Activated naive CD4-positive, alpha-beta T cell treated with anti-CD3 and anti-CD28 coated beads for 36 hours (primary cell): ENCODE data around the gene MUS81. TPM values are rescaled to one million over a fixed set of nuclear protein-coding genes. Genes with fewer than 3 reads are reported as not detected.

Experiments
- CTCF ChIA-PET: fragments of 350-600 bp; sonication (Branson Sonifier 250); formaldehyde crosslinking; loops from one replicate; lab custom pipeline; 2021; ENCODE audit warnings: antibody characterized with exemption; lab: Charles Lee
- DNase-seq: peaks from one replicate; pipeline ENCODE4 v3.0.0-alpha.2; 2020
- H3K27ac Mint-ChIP-seq: one replicate; pipeline ENCODE4 v1.8.0; 2021; ENCODE audit warnings: mild to moderate bottlenecking, mixed read lengths
- H3K27me3 Mint-ChIP-seq: one replicate; pipeline ENCODE4 v1.8.0; 2021; ENCODE audit warnings: low read depth, mixed read lengths
- H3K36me3 Mint-ChIP-seq: one replicate; pipeline ENCODE4 v1.8.0; 2021; ENCODE audit warnings: low read depth, mixed read lengths
- H3K4me1 Mint-ChIP-seq: one replicate; pipeline ENCODE4 v1.8.0; 2021; ENCODE audit warnings: low read depth, mixed read lengths
- H3K4me3 Mint-ChIP-seq: one replicate; pipeline ENCODE4 v1.8.0; 2021; ENCODE audit warnings: mild to moderate bottlenecking, moderate library complexity, mixed read lengths
- H3K9me3 Mint-ChIP-seq: one replicate; pipeline ENCODE4 v1.8.0; 2021; ENCODE audit warnings: mixed read lengths
- intact Hi-C: fragments of 100-400 bp; cut with micrococcal nuclease; formaldehyde crosslinking; loops from one replicate; pipeline ENCODE4 v1.15.1; 2023
- total RNA-seq, 2 experiments: library from RNA; stranded (reverse); gene quantifications; one replicate each; pipeline ENCODE4 v1.2.3, GENCODE V29; 2021

The MUS81 gene
- total RNA-seq, 2 experiments from 2014 or later = 51.4 to 54.7 TPM

- intact Hi-C loops = no loop called here
- DNase-seq = no peak
- Mint-ChIP-seq H3K9me3 (no peaks in the 10 kb centered on the region), H3K36me3 (peaks cover 6% of the 10 kb centered on the region), H3K27ac (no peak overlapping the region), H3K4me3 (no peak overlapping the region), H3K4me1 (peaks cover 11% of the 10 kb centered on the region), H3K27me3 (no peaks in the 10 kb centered on the region)
- CTCF ChIA-PET = interaction anchor here (1.1 to 5.0 kb wide), 2 partner anchors 16 to 21 kb away, joined by 3 to 57 read pairs; partner anchors contain the start of genes CCDC85B and FIBP
Observed at GRCh38 chr11:65870307-65870658, 10.1 kb downstream of the MUS81 start.

- no peak overlapping the region for H3K27ac Mint-ChIP-seq
- intact Hi-C loops = no loop called here
- H3K27me3 Mint-ChIP-seq = no peaks in the 10 kb centered on the region
- DNase-seq = no peak
- H3K4me1 Mint-ChIP-seq = peaks cover 11% of the 10 kb centered on the region
- H3K36me3 Mint-ChIP-seq = peaks cover 6% of the 10 kb centered on the region
- CTCF ChIA-PET = interaction anchor here (0.8 to 5.0 kb wide), 7 partner anchors 8 to 440 kb away, joined by 3 to 57 read pairs (median 3); partner anchors contain the start of genes CCDC85B, FIBP, KAT5 and MUS81
- H3K9me3 Mint-ChIP-seq = no peaks in the 10 kb centered on the region
- no peak overlapping the region for H3K4me3 Mint-ChIP-seq
Observed at GRCh38 chr11:65870706-65871681, 10.8 kb downstream of the MUS81 start.

GRCh38 chr11:65871811-65872548, 11.7 kb downstream of the MUS81 start:
- no peaks in the 10 kb centered on the region for H3K9me3 Mint-ChIP-seq
- DNase-seq = no peak
- CTCF ChIA-PET = interaction anchor here (0.6 to 5.0 kb wide), 7 partner anchors 9 to 439 kb away, joined by 3 to 57 read pairs (median 3); partner anchors contain the start of genes FIBP, KAT5 and MUS81
- peaks cover 6% of the 10 kb centered on the region for H3K36me3 Mint-ChIP-seq
- H3K4me3 Mint-ChIP-seq = peak overlapping the region; percentile 38
- H3K4me1 Mint-ChIP-seq = peaks cover 15% of the 10 kb centered on the region
- H3K27me3 Mint-ChIP-seq = no peaks in the 10 kb centered on the region
- H3K27ac Mint-ChIP-seq = no peak overlapping the region
- intact Hi-C loops = loop anchor here (2.0 kb wide), 2 partner anchors 13 to 17 kb away; partner anchors contain the start of genes CFL1 and FIBP

- H3K4me3 Mint-ChIP-seq = peak within 1 kb of the TSS; percentile 87
- peaks cover 15% of the 10 kb centered on the region for H3K4me1 Mint-ChIP-seq
- intact Hi-C loops = loop anchor here (2.0 kb wide), 2 partner anchors 14 to 16 kb away; partner anchors contain the start of genes CFL1 and FIBP
- no peaks in the 10 kb centered on the region for H3K27me3 Mint-ChIP-seq
- DNase-seq = no peak
- CTCF ChIA-PET = interaction anchor here (0.6 to 5.0 kb wide), 3 partner anchors 13 to 103 kb away, joined by 3 to 57 read pairs (median 22); partner anchors contain the start of genes FIBP and MUS81
- no peaks in the 10 kb centered on the region for H3K36me3 Mint-ChIP-seq
- H3K27ac Mint-ChIP-seq = peak within 1 kb of the TSS; percentile 82
- no peaks in the 10 kb centered on the region for H3K9me3 Mint-ChIP-seq
Observed at GRCh38 chr11:65872586-65873317, 12.5 kb downstream of the MUS81 start, which contains the start of gene EFEMP2. Gene EFEMP2 (minus strand): TSS chr11:65872800. CDS start chr11:65872354, 446 bp downstream.

- peaks cover 17% of the 10 kb centered on the region for H3K4me1 Mint-ChIP-seq
- no peaks in the 10 kb centered on the region for H3K9me3 Mint-ChIP-seq
- no peaks in the 10 kb centered on the region for H3K27me3 Mint-ChIP-seq
- H3K27ac Mint-ChIP-seq = peak overlapping the region; percentile 82
- intact Hi-C loops = loop anchor here (2.0 kb wide), 2 partner anchors 15 kb away; partner anchors contain the start of genes CFL1 and FIBP
- H3K36me3 Mint-ChIP-seq = no peaks in the 10 kb centered on the region
- CTCF ChIA-PET = interaction anchor here (0.8 to 1.7 kb wide), 7 partner anchors 10 to 57 kb away, joined by 3 to 31 read pairs (median 7); partner anchors contain the start of genes FIBP and MUS81
- peak overlapping the region; percentile 87 for H3K4me3 Mint-ChIP-seq
- peak; percentile 98 for DNase-seq
Observed at GRCh38 chr11:65873318-65874156, 13.3 kb downstream of the MUS81 start.

GRCh38 chr11:65879617-65880016, 19.4 kb downstream of the MUS81 start, which contains the start of gene CTSW:
Gene CTSW (plus strand): TSS chr11:65879837. CDS start chr11:65879855, 18 bp downstream.
- intact Hi-C loops = no loop called here
- H3K27me3 Mint-ChIP-seq = no peaks in the 10 kb centered on the region
- CTCF ChIA-PET = interaction anchor here (14.7 kb wide), 1 partner anchor 19 kb away, joined by 178 read pairs; the partner anchor contains the start of genes CFL1 and MUS81
- H3K36me3 Mint-ChIP-seq = peaks cover 8% of the 10 kb centered on the region
- peak within 1 kb of the TSS; percentile 15 for H3K4me3 Mint-ChIP-seq
- H3K9me3 Mint-ChIP-seq = no peaks in the 10 kb centered on the region
- peak within 1 kb of the TSS; percentile 12 for H3K27ac Mint-ChIP-seq
- peak; percentile 42 for DNase-seq
- peaks cover 44% of the 10 kb centered on the region for H3K4me1 Mint-ChIP-seq

GRCh38 chr11:65880027-65880426, 19.8 kb downstream of the MUS81 start:
- Mint-ChIP-seq H3K4me1 (peaks cover 48% of the 10 kb centered on the region), H3K27me3 (no peaks in the 10 kb centered on the region), H3K4me3 (no peak overlapping the region), H3K27ac (no peak overlapping the region), H3K36me3 (peaks cover 12% of the 10 kb centered on the region), H3K9me3 (no peaks in the 10 kb centered on the region)
- DNase-seq = no peak
- intact Hi-C loops = no loop called here
- CTCF ChIA-PET = interaction anchor here (14.7 kb wide), 1 partner anchor 19 kb away, joined by 178 read pairs; the partner anchor contains the start of genes CFL1 and MUS81

- Mint-ChIP-seq H3K4me3 (no peak overlapping the region), H3K36me3 (peaks cover 15% of the 10 kb centered on the region), H3K27me3 (no peaks in the 10 kb centered on the region), H3K9me3 (no peaks in the 10 kb centered on the region), H3K4me1 (peaks cover 51% of the 10 kb centered on the region), H3K27ac (peak overlapping the region; percentile 7)
- no peak for DNase-seq
- intact Hi-C loops = no loop called here
- CTCF ChIA-PET = interaction anchor here (0.6 to 14.7 kb wide), 2 partner anchors 20 to 465 kb away, joined by 3 to 178 read pairs; partner anchors contain the start of genes CFL1 and MUS81
Observed at GRCh38 chr11:65880844-65881421, 20.7 kb downstream of the MUS81 start.

- Mint-ChIP-seq H3K4me1 (peaks cover 58% of the 10 kb centered on the region), H3K9me3 (no peaks in the 10 kb centered on the region), H3K27ac (no peak overlapping the region), H3K36me3 (peaks cover 25% of the 10 kb centered on the region), H3K27me3 (no peaks in the 10 kb centered on the region), H3K4me3 (no peak overlapping the region)
- intact Hi-C loops = no loop called here
- CTCF ChIA-PET = interaction anchor here (0.7 to 14.7 kb wide), 4 partner anchors 8 to 112 kb away, joined by 3 to 178 read pairs (median 3); partner anchors contain the start of genes CCDC85B, CFL1 and MUS81
- DNase-seq = no peak
Observed at GRCh38 chr11:65882120-65883057, 22.2 kb downstream of the MUS81 start.
